IPS-20b (cell line): Measurements from ENCODE around the gene KATNAL2.
"Not testable (repeated sequence)": the region's sequence is repeated elsewhere in the genome, so short reads cannot be mapped to it uniquely, and the experiment has no call there.

ENCODE experiments used
- H3K27ac ChIP-seq: one replicate; pipeline ENCODE4 v1.5.1; 2013; ENCODE audit warnings: low read length
- H3K27me3 ChIP-seq: 2 replicates; pipeline ENCODE4 v1.6.1; 2013; ENCODE audit warnings: mild to moderate bottlenecking, low read length, inconsistent platforms; ENCODE audit not compliant: insufficient read depth
- H3K36me3 ChIP-seq: 2 replicates; pipeline ENCODE4 v1.6.1; 2013; ENCODE audit warnings: low read depth, mild to moderate bottlenecking, inconsistent platforms, low read length, moderate library complexity; ENCODE audit not compliant: insufficient read depth
- H3K4me1 ChIP-seq: 2 replicates; pipeline ENCODE4 v1.6.1; 2013; ENCODE audit warnings: mild to moderate bottlenecking, control low read depth, inconsistent platforms, low read length, moderate library complexity; ENCODE audit not compliant: insufficient read depth
- H3K4me3 ChIP-seq: 2 replicates; pipeline ENCODE4 v1.5.1; 2013; ENCODE audit warnings: mild to moderate bottlenecking, low read length, inconsistent platforms
- H3K9ac ChIP-seq: 2 replicates; pipeline ENCODE4 v1.6.1; 2013; ENCODE audit warnings: low read depth, mild to moderate bottlenecking, inconsistent platforms, low read length, moderate library complexity
- H3K9me3 ChIP-seq: 2 replicates; pipeline ENCODE4 v1.6.1; 2013; ENCODE audit warnings: mild to moderate bottlenecking, low read depth, low read length, inconsistent platforms; ENCODE audit not compliant: insufficient read depth

Gene KATNAL2

GRCh38 chr18:47023769-47024465 is 106.5 kb downstream of the KATNAL2 start:
- H3K36me3 ChIP-seq, H3K27me3 ChIP-seq, H3K27ac ChIP-seq, H3K4me3 ChIP-seq, H3K9me3 ChIP-seq, H3K4me1 ChIP-seq, H3K9ac ChIP-seq: not testable (repeated sequence)

- H3K9ac ChIP-seq, H3K9me3 ChIP-seq, H3K36me3 ChIP-seq, H3K27ac ChIP-seq, H3K27me3 ChIP-seq, H3K4me1 ChIP-seq, H3K4me3 ChIP-seq: not testable (repeated sequence)
Observed at GRCh38 chr18:47025557-47026174, 108.3 kb downstream of the KATNAL2 start.

GRCh38 chr18:47028738-47029137 is 111.3 kb downstream of the KATNAL2 start:
- H3K9me3 ChIP-seq, H3K4me1 ChIP-seq, H3K4me3 ChIP-seq, H3K9ac ChIP-seq, H3K27me3 ChIP-seq, H3K27ac ChIP-seq, H3K36me3 ChIP-seq: not testable (repeated sequence)

GRCh38 chr18:47029684-47030353 is 112.4 kb downstream of the KATNAL2 start:
- not testable (repeated sequence) for H3K4me3 ChIP-seq, H3K27ac ChIP-seq, H3K4me1 ChIP-seq, H3K9me3 ChIP-seq, H3K36me3 ChIP-seq, H3K27me3 ChIP-seq, H3K9ac ChIP-seq

DNA sequence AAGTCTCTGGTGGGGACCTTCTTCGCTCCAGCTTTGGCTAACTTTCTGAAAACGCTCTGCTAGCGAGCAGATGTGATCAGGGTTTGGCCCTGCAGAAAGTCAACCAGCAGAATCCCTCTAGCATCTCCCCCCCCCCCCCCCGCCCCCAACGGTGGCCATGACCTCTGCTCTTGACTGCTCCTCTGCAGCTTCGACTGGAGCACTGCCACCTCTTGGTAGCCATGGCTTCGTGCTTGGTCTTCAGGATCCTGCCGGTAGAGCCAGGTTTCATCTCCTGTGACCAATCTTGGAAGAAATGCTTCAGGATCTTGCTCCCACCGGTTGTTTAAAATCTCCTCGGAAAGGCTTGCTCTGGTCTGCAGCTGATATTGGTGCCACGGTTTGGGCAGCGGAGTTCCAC is 113.5 kb downstream of the KATNAL2 start:
- H3K4me1 ChIP-seq, H3K9me3 ChIP-seq: not testable (repeated sequence)

DNA sequence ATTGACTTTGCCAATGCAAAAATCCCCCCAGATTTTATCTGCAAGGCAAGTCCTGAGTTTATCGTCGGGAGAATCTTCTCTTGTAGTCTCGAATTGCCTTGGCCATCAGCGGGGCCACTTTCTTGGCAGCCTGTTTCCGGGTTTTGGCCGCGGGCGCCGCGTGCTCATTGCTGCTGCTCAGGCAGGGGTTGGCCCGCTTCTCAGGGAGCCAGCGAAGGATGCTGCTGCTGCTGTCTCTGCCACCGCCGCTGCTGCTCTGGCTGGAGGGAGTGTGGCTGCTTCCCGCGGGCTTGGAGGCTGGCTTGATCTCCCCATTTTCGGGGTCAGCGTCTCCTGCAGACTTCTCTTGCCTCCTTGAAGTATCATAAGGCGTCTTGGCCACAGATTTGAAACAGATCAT is 115.5 kb downstream of the KATNAL2 start:
- Histone ChIP-seq H3K36me3 (no peaks in the 10 kb centered on the region), H3K27me3 (no peaks in the 10 kb centered on the region), H3K4me1 (no peaks in the 10 kb centered on the region), H3K9me3 (no peaks in the 10 kb centered on the region), H3K27ac (no peak overlapping the region), H3K9ac (no peak overlapping the region), H3K4me3 (no peak overlapping the region)

More for the DNA sequence above, 113.5 kb downstream of the KATNAL2 start:
- H3K36me3 ChIP-seq, H3K9ac ChIP-seq, H3K27ac ChIP-seq, H3K27me3 ChIP-seq, H3K4me3 ChIP-seq: not testable (repeated sequence)

- not testable (repeated sequence) for H3K9me3 ChIP-seq, H3K27ac ChIP-seq, H3K27me3 ChIP-seq, H3K36me3 ChIP-seq, H3K9ac ChIP-seq, H3K4me1 ChIP-seq, H3K4me3 ChIP-seq
Observed at GRCh38 chr18:47034591-47034990, 117.2 kb downstream of the KATNAL2 start.

- Histone ChIP-seq H3K4me3 (no peak within 1 kb of the TSS), H3K9me3 (no peaks in the 10 kb centered on the region), H3K27me3 (no peaks in the 10 kb centered on the region), H3K4me1 (no peaks in the 10 kb centered on the region), H3K9ac (no peak within 1 kb of the TSS), H3K27ac (no peak within 1 kb of the TSS), H3K36me3 (no peaks in the 10 kb centered on the region)
Observed at GRCh38 chr18:47035156-47035671, 117.8 kb downstream of the KATNAL2 start, which contains the start of gene ELOA2. ELOA2 (minus strand) TSS chr18:47035621; CDS start chr18:47035264, 357 bp downstream.

DNA sequence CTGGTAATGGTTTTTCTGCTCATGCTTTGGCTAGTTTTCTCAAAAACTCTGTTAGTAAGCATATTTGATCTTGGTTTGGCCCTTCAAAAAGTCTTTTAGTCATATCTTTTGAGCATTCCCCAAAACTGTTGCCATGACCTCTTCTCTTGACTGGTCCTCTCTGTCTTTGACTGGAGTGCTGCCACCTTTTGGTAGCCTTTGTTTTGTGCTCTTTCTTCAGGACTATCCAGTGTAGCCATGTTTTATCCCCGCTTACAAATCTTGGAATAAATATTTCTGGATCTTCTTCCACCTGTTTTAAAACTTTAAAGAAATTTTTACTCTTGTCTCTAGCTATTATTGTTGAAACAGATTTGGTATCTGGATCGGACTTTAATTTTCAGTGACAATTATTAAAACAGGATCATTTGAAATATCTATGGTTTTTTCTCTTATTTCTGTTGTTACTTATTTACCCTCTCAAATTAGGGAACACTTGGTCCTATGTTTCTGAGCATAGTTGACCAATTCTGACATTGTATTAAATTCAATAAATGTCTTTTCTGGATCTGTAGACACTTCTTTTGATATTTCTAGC is 119.0 kb downstream of the KATNAL2 start:
- Histone ChIP-seq H3K4me3 (no peak overlapping the region), H3K9ac (no peak overlapping the region), H3K27me3 (no peaks in the 10 kb centered on the region), H3K9me3 (no peaks in the 10 kb centered on the region), H3K27ac (no peak overlapping the region), H3K36me3 (no peaks in the 10 kb centered on the region), H3K4me1 (no peaks in the 10 kb centered on the region)

- Histone ChIP-seq H3K27me3 (no peaks in the 10 kb centered on the region), H3K36me3 (no peaks in the 10 kb centered on the region), H3K9me3 (no peaks in the 10 kb centered on the region), H3K9ac (no peak overlapping the region), H3K4me3 (no peak overlapping the region), H3K27ac (no peak overlapping the region), H3K4me1 (no peaks in the 10 kb centered on the region)
Observed at GRCh38 chr18:47036927-47037578, 119.7 kb downstream of the KATNAL2 start.

DNA sequence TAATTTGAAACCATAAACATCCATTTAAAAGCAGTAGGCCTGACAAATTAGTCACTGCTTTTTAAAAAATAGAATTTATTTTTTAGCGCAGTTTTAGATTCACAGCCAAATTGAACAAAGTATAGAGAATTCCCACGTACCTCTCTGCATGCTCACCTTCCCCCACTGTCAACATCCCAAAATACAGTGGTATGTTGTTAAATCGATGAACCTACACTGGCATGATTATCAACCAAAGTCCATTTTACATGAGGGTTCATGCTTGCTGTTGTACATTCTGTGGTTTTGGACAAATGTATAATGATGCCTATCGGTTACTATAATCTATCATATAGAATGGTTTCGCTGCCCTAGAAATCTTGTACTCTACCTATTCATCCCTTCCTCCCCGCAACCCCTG is 123.6 kb downstream of the KATNAL2 start:
- Histone ChIP-seq H3K36me3 (no peaks in the 10 kb centered on the region), H3K9me3 (no peaks in the 10 kb centered on the region), H3K27ac (no peak overlapping the region), H3K9ac (no peak overlapping the region), H3K27me3 (no peaks in the 10 kb centered on the region), H3K4me1 (no peaks in the 10 kb centered on the region), H3K4me3 (no peak overlapping the region)
